GM23338 (cell line): ENCODE data around the gene NT5C1A. TPM values are rescaled to one million over a fixed set of nuclear protein-coding genes. Genes with fewer than 3 reads are reported as not detected.

Experiments
- ATAC-seq: fragments of 200-7000 bp; cut with Tn5 transposase; 3 replicates; pipeline ENCODE4 v1.9.1; 2020
- DNase-seq: peaks from one replicate; pipeline ENCODE4 v3.0.0-alpha.2; 2015; ENCODE audit warnings: low spot score
- H2AFZ ChIP-seq: fragments of 200-600 bp; sonication (generic); 2 replicates; pipeline ENCODE4 v1.8.0; 2016; ENCODE audit warnings: antibody characterized with exemption, mild to moderate bottlenecking, moderate library complexity
- H3F3A ChIP-seq: fragments of 200-600 bp; sonication (generic); replicated peaks from 2 replicates; pipeline ENCODE4 v1.8.0; 2017; ENCODE audit warnings: antibody characterized with exemption, mixed run types, low read depth
- H3K27ac ChIP-seq: fragments of 200-600 bp; sonication (generic); 2 replicates; pipeline ENCODE4 v1.6.1; 2016; ENCODE audit warnings: low read depth
- H3K27me3 ChIP-seq: fragments of 200-600 bp; sonication (generic); 2 replicates; pipeline ENCODE4 v1.8.0; 2016; ENCODE audit warnings: mild to moderate bottlenecking, mixed run types, moderate library complexity; ENCODE audit not compliant: insufficient read depth
- H3K36me3 ChIP-seq: fragments of 200-600 bp; sonication (generic); 2 replicates; pipeline ENCODE4 v1.8.0; 2016; ENCODE audit warnings: mild to moderate bottlenecking; ENCODE audit not compliant: insufficient read depth
- H3K4me1 ChIP-seq: fragments of 200-600 bp; sonication (generic); 2 replicates; pipeline ENCODE4 v1.8.0; 2016; ENCODE audit warnings: mild to moderate bottlenecking, moderate library complexity; ENCODE audit not compliant: insufficient read depth
- H3K4me2 ChIP-seq: fragments of 200-600 bp; sonication (generic); 2 replicates; pipeline ENCODE4 v1.7.1; 2017; ENCODE audit warnings: mixed run types
- H3K4me3 ChIP-seq: fragments of 200-600 bp; sonication (generic); 2 replicates; pipeline ENCODE4 v1.6.1; 2016; ENCODE audit warnings: mixed run types
- H3K79me2 ChIP-seq: fragments of 200-600 bp; sonication (generic); replicated peaks from 2 replicates; pipeline ENCODE4 v1.8.0; 2017; ENCODE audit warnings: mild to moderate bottlenecking; ENCODE audit not compliant: insufficient read depth
- H3K9me2 ChIP-seq: fragments of 200-600 bp; sonication (generic); 2 replicates; pipeline ENCODE4 v1.8.0; 2017; ENCODE audit not compliant: insufficient read depth
- H4K20me1 ChIP-seq: fragments of 200-600 bp; sonication (generic); replicated peaks from 2 replicates; pipeline ENCODE4 v1.8.0; 2017; ENCODE audit warnings: mild to moderate bottlenecking; ENCODE audit not compliant: insufficient read depth
- H3K27ac Mint-ChIP-seq: 2 replicates; pipeline ENCODE4 v1.8.0; 2020; ENCODE audit warnings: inconsistent platforms, mild to moderate bottlenecking, moderate library complexity, mixed read lengths
- H3K27me3 Mint-ChIP-seq: 3 replicates; pipeline ENCODE4 v1.8.0; 2022; ENCODE audit warnings: low read depth, mild to moderate bottlenecking, moderate library complexity, mixed read lengths, inconsistent platforms; ENCODE audit not compliant: insufficient read depth, poor library complexity
- H3K36me3 Mint-ChIP-seq: 3 replicates; pipeline ENCODE4 v1.8.0; 2021; ENCODE audit warnings: low read depth, mild to moderate bottlenecking, inconsistent platforms, moderate library complexity, mixed read lengths
- H3K4me1 Mint-ChIP-seq: 3 replicates; pipeline ENCODE4 v1.8.0; 2020; ENCODE audit warnings: mild to moderate bottlenecking, inconsistent platforms, mixed read lengths
- H3K4me3 Mint-ChIP-seq: 3 replicates; pipeline ENCODE4 v1.8.0; 2021; ENCODE audit warnings: moderate library complexity, mild to moderate bottlenecking, inconsistent platforms, mixed read lengths
- H3K9me3 Mint-ChIP-seq: 3 replicates; pipeline ENCODE4 v1.8.0; 2020; ENCODE audit warnings: moderate library complexity, mild to moderate bottlenecking, inconsistent platforms, mixed read lengths
- CREB1 ChIP-seq: fragments of 250-450 bp; sonication (Bioruptor Pico); IDR thresholded peaks from 2 replicates; pipeline ENCODE4 v1.5.0; 2020; ENCODE audit warnings: low read depth, mild to moderate bottlenecking, moderate library complexity
- CTCF ChIP-seq, 2 experiments: fragments of 200-600 bp in 1 of 2; sonication (generic) in 1 of 2; conservative IDR thresholded peaks; 2 replicates each; pipeline versions ENCODE4 v1.5.1 to v1.6.1; 2016 to 2017; ENCODE audit warnings: antibody characterized with exemption in 2 of 2, low read depth in 2 of 2, mild to moderate bottlenecking in 2 of 2, moderate library complexity in 1 of 2
- ETS1 ChIP-seq: IDR thresholded peaks from 2 replicates; pipeline ENCODE4 v1.6.1; 2016; ENCODE audit warnings: antibody characterized with exemption
- EZH2 ChIP-seq: fragments of 200-600 bp; sonication (generic); IDR thresholded peaks from one replicate; pipeline ENCODE4 v1.8.0; 2017; ENCODE audit warnings: antibody characterized with exemption, mild to moderate bottlenecking, low read depth; ENCODE audit not compliant: unreplicated experiment
- EZH2phosphoT487 ChIP-seq: fragments of 200-600 bp; sonication (generic); IDR thresholded peaks from one replicate; pipeline ENCODE4 v1.8.1; 2018; ENCODE audit warnings: antibody characterized with exemption; ENCODE audit not compliant: unreplicated experiment
- POLR2AphosphoS5 ChIP-seq: IDR thresholded peaks from 2 replicates; pipeline ENCODE4 v1.6.1; 2016; ENCODE audit warnings: antibody characterized with exemption, low read depth
- REST ChIP-seq: IDR thresholded peaks from one replicate; pipeline ENCODE4 v1.6.1; 2018; ENCODE audit warnings: antibody characterized with exemption; ENCODE audit not compliant: unreplicated experiment
- polyA plus RNA-seq: library from polyadenylated mRNA; unstranded; fragments of >200 nt; fragmentation: Nextera tagmentation; extraction: Ambion mirVana; gene quantifications from 2 replicates; pipeline ENCODE4 v1.2.1, GENCODE V29; 2016
- total RNA-seq: library from RNA; depleted of rRNA; stranded (reverse); fragments of >200 nt; shearing (Covaris generic); gene quantifications from 2 replicates; pipeline ENCODE4 v1.2.3, GENCODE V29; 2014

The NT5C1A gene
- total and polyA plus RNA-seq, 2 experiments from 2014 or later = not detected

GRCh38 chr1:39637361-39637760, 34.5 kb downstream of the NT5C1A start:
- H3K36me3 Mint-ChIP-seq = no peaks in the 10 kb centered on the region; the same call in 2 of the 3 replicates
- peaks cover 59% of the 10 kb centered on the region for H3K27me3 Mint-ChIP-seq
- H3K4me2 ChIP-seq = no peak overlapping the region
- DNase-seq (no peak), ATAC-seq (no peak)
- no peak overlapping the region for H3K27ac ChIP-seq
- peaks cover 25% of the 10 kb centered on the region for H3K4me1 Mint-ChIP-seq
- H3K4me3 Mint-ChIP-seq = no peak overlapping the region
- 0 out of 2 replicates have a peak, but pooled peaks cover 6% of the 10 kb centered on the region for H3F3A ChIP-seq
- H3K36me3 ChIP-seq = no peaks in the 10 kb centered on the region
- TF ChIP-seq EZH2phosphoT487 (no peak), POLR2AphosphoS5 (no peak), REST (no peak), EZH2 (no peak)
- H4K20me1 ChIP-seq = no peaks in the 10 kb centered on the region; the same call in none of the 2 replicates
- peaks cover 75% of the 10 kb centered on the region for H3K27me3 ChIP-seq
- no peak overlapping the region for H2AFZ ChIP-seq
- no peaks in the 10 kb centered on the region for H3K79me2 ChIP-seq
- H3K4me1 ChIP-seq = peaks cover 22% of the 10 kb centered on the region
- H3K27ac Mint-ChIP-seq = no peak overlapping the region
- no peaks in the 10 kb centered on the region for H3K9me3 Mint-ChIP-seq
- no peak overlapping the region for H3K4me3 ChIP-seq
- no peaks in the 10 kb centered on the region for H3K9me2 ChIP-seq

- peaks cover 25% of the 10 kb centered on the region for H3K4me1 Mint-ChIP-seq
These were observed 36.1 kb downstream of the NT5C1A start for GRCh38 chr1:39635871-39636210.

More at GRCh38 chr1:39635871-39636210, 36.1 kb downstream of the NT5C1A start:
- Histone ChIP-seq H3K27ac (peak overlapping the region; percentile 55; the same call in 1 of the 2 replicates), H3K4me3 (no peak overlapping the region), H3K4me2 (peak overlapping the region; percentile 71), H3K9me2 (no peaks in the 10 kb centered on the region), H3F3A (0 out of 2 replicates have a peak, but pooled peaks cover 6% of the 10 kb centered on the region), H3K4me1 (peaks cover 22% of the 10 kb centered on the region), H4K20me1 (peaks cover 2% of the 10 kb centered on the region), H3K36me3 (no peaks in the 10 kb centered on the region), H3K79me2 (no peaks in the 10 kb centered on the region), H3K27me3 (peaks cover 82% of the 10 kb centered on the region), H2AFZ (no peak overlapping the region)
- Mint-ChIP-seq H3K9me3 (no peaks in the 10 kb centered on the region), H3K36me3 (no peaks in the 10 kb centered on the region; the same call in 2 of the 3 replicates), H3K27ac (no peak overlapping the region), H3K27me3 (peaks cover 56% of the 10 kb centered on the region), H3K4me3 (no peak overlapping the region; the same call in 2 of the 3 replicates)
- ATAC-seq = no peak
- DNase-seq = no peak
- TF ChIP-seq ETS1 = no peak
- TF ChIP-seq EZH2phosphoT487 = no peak
- TF ChIP-seq EZH2 = no peak
- TF ChIP-seq CREB1 = no peak
- no peak for TF ChIP-seq CTCF (conservative IDR thresholded peaks at IDR 0.05; ENCODE audit: low read depth in 2 of 2)
